Measurements from ENCODE around the gene ALLC. TPM values are rescaled to one million over a fixed set of nuclear protein-coding genes. Genes with fewer than 3 reads are reported as not detected.
"Not testable (repeated sequence)": the region's sequence is repeated elsewhere in the genome, so short reads cannot be mapped to it uniquely, and the experiment has no call there.

The ALLC gene
- not detected for total RNA-seq

DNA sequence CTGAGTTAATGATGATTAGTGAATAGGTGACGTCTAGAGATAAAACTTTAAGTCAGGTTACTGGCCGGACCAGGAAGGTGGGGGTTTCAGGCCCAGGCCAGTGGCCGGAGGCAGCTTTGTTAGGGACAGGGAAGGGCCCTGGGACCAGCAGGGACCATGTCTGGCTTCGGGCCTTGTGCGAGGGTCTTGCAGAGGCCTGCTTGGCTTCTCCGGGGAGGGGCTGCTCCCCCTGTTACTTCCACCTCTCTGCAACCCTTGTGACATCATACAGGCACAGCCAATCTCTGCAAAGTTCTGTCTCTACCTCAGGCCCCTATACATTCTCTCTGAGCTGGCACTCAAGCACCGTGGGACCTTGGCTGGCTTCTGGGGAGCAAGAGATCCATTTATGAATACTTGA, at the start of gene ALLC:
TSS of gene ALLC (plus strand) at position 320 of the 400 bp plus-strand sequence. CDS start 12,958 bp downstream, outside the sequence.
- no peaks in the 10 kb centered on the region for H3K9me3 ChIP-seq
- peak within 1 kb of the TSS in 2 of 4 donors; percentile 11 to 54 for H3K27ac ChIP-seq
- DNase-seq, result no peak
- 94 to 100% methylated on average over 1 to 7 of the region's 7 CpGs for WGBS, 2 donors (ENCODE audit: low coverage in 1 of 2)
- in situ Hi-C loops (cut with MboI; ENCODE audit: low pct_ligation_motif_present in 1 of 4, low pct_unique_long_range_greater_than_20kb in 1 of 4, low sequenced_read_pairs in 3 of 4) (loop anchor here in 1 of 4 donors (25.0 kb wide), 1 partner anchor 1521 kb away; no protein-coding TSS in a partner anchor), intact Hi-C loops (cut with DNase I; ENCODE audit: low total_unique reads) (loop anchor here (10.0 kb wide), 1 partner anchor 233 kb away; no protein-coding TSS in a partner anchor)
- H3K4me3 ChIP-seq, result no peak within 1 kb of the TSS
- TF ChIP-seq, protein P1, sequence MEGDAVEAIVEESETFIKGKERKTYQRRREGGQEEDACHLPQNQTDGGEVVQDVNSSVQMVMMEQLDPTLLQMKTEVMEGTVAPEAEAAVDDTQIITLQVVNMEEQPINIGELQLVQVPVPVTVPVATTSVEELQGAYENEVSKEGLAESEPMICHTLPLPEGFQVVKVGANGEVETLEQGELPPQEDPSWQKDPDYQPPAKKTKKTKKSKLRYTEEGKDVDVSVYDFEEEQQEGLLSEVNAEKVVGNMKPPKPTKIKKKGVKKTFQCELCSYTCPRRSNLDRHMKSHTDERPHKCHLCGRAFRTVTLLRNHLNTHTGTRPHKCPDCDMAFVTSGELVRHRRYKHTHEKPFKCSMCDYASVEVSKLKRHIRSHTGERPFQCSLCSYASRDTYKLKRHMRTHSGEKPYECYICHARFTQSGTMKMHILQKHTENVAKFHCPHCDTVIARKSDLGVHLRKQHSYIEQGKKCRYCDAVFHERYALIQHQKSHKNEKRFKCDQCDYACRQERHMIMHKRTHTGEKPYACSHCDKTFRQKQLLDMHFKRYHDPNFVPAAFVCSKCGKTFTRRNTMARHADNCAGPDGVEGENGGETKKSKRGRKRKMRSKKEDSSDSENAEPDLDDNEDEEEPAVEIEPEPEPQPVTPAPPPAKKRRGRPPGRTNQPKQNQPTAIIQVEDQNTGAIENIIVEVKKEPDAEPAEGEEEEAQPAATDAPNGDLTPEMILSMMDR (IDR thresholded peaks at IDR 0.05), result no peak
- TF ChIP-seq POLR2A (IDR thresholded peaks at IDR 0.05), result no peak
- TF ChIP-seq POLR2AphosphoS5 (IDR thresholded peaks at IDR 0.05), result no peak
- TF ChIP-seq EP300 (IDR thresholded peaks at IDR 0.05; ENCODE audit: low read depth), result no peak
- no peaks in the 10 kb centered on the region for H3K4me1 ChIP-seq
- H3K27me3 ChIP-seq, result no peaks in the 10 kb centered on the region
- H3K36me3 ChIP-seq, result no peaks in the 10 kb centered on the region

DNA sequence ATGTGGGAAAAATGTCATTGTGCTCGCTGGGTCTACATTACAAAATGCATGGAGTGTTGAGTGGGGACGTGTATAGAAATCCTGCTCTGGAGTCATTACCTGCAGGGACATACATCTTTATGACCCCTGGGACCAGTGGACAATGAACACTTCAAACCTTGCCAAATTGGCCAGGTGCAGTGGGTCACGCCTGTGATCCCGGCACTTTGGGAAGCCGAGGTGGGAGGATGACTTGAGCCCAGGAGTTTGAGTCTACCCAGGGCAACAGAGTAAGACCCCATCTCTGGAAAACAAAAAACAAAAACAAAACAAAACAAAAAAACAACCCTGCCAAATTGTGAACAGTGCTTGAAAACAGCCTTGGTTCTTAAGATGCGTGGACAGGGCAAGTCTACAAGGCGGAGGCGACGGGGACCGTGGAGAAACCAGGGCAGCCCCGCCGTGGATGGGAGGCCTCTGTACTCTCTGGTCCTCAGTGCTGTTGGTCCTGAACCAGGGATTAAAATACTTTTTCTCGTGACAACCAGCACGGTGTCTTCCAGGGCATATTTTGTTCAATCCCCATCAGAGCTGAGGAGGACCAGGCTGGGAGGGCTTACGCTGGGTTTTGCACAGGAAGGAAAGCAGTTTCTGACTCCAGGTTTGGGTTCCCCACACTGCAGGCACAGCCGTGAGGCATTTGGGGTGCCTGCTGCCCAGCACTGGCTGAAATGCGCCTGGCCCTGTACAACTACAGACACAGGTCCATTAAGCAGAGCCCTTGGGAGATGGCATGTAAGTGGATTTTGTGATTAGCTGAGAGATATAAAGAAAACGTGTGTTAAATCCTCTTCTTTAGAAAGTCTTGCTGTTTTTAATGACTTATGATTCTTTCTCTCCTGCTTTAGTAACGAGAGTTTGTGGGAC, 49.4 kb upstream of the ALLC start:
- intact Hi-C loops (cut with DNase I; ENCODE audit: low total_unique reads) (no loop called here), in situ Hi-C loops (cut with MboI; ENCODE audit: low pct_ligation_motif_present in 1 of 4, low pct_unique_long_range_greater_than_20kb in 1 of 4, low sequenced_read_pairs in 3 of 4) (no loop called here)
- Histone ChIP-seq H3K4me1 (no peaks in the 10 kb centered on the region), H3K9me3 (no peaks in the 10 kb centered on the region), H3K36me3 (no peaks in the 10 kb centered on the region), H3K27ac (no peak overlapping the region), H3K4me3 (no peak overlapping the region), H3K27me3 (no peaks in the 10 kb centered on the region)
- 52 to 72% methylated on average over 5 to 19 of the region's 19 CpGs for WGBS, 2 donors (ENCODE audit: low coverage in 1 of 2)
- TF ChIP-seq POLR2AphosphoS5 (IDR thresholded peaks at IDR 0.05) (no peak), POLR2A (IDR thresholded peaks at IDR 0.05) (no peak), EP300 (IDR thresholded peaks at IDR 0.05; ENCODE audit: low read depth) (no peak)
- TF ChIP-seq, protein P1 (IDR thresholded peaks at IDR 0.05), result no peak
- no peak for DNase-seq

DNA sequence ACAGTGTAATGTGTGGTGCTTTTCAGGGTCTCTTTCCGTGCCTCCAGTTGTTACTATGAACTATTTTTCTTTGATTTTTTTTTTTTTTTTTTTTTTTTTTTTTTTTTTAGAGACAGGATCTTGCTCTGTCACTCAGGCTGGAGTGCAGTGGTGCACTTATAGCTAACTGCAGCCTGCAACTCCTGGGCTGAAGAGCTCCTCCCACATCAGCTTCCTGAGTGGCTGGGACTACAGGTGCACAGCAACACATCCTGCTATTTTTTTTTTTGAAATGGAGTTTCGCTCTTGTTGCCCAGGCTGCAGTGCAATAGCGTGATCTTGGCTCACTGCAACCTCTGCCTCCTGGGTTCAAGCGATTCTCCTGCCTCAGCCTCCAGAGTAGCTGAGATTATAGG, 48.7 kb upstream of the ALLC start:
- H3K9me3 ChIP-seq; intact Hi-C loops (cut with DNase I; ENCODE audit: low total_unique reads); H3K27ac ChIP-seq; in situ Hi-C loops (cut with MboI; ENCODE audit: low pct_ligation_motif_present in 1 of 4, low pct_unique_long_range_greater_than_20kb in 1 of 4, low sequenced_read_pairs in 3 of 4); H3K4me3 ChIP-seq; H3K36me3 ChIP-seq; DNase-seq; H3K4me1 ChIP-seq; H3K27me3 ChIP-seq: not testable (repeated sequence)
- WGBS, 2 donors (ENCODE audit: low coverage in 1 of 2), result 67 to 73% methylated on average over 1 to 4 of the region's 4 CpGs

DNA sequence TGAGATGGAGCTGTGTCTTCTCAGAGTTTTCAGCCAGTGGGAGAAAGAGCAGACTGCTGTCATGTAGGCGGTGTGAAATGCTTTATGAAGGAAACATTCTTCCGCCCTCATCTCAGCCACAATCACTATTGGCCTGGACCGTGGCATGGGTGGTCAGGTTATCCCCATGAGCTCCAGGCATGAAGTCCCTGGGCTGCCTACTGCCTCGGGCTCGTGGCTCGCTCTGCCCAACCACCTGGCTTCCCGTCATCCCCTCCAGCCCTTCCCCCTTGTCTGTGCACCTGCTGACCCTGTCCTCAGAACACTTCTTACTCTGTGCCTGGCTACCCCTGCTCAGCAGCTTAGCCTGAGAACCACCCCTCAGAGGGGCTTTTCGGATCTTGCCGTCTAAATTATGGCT, 47.6 kb upstream of the ALLC start:
- WGBS, 2 donors (ENCODE audit: low coverage in 1 of 2), result 88% methylated on average over 9 of the region's 9 CpGs; no CpG with 5 or more reads in 1 of the 2 donors
- H3K4me1 ChIP-seq, result no peaks in the 10 kb centered on the region
- no peaks in the 10 kb centered on the region for H3K27me3 ChIP-seq
- no peaks in the 10 kb centered on the region for H3K9me3 ChIP-seq
- no peaks in the 10 kb centered on the region for H3K36me3 ChIP-seq
- no peak for DNase-seq
- no peak overlapping the region for H3K4me3 ChIP-seq
- intact Hi-C loops (cut with DNase I; ENCODE audit: low total_unique reads), result no loop called here
- in situ Hi-C loops (cut with MboI; ENCODE audit: low pct_ligation_motif_present in 1 of 4, low pct_unique_long_range_greater_than_20kb in 1 of 4, low sequenced_read_pairs in 3 of 4), result no loop called here
- no peak overlapping the region for H3K27ac ChIP-seq
- TF ChIP-seq, protein P1 (IDR thresholded peaks at IDR 0.05), result no peak
- TF ChIP-seq EP300 (IDR thresholded peaks at IDR 0.05; ENCODE audit: low read depth), result no peak
- TF ChIP-seq POLR2A (IDR thresholded peaks at IDR 0.05), result no peak
- no peak for TF ChIP-seq POLR2AphosphoS5 (IDR thresholded peaks at IDR 0.05)

Measured in transverse colon (tissue), 4 donors.